ENCODE results near the gene LMF1. TPM values are rescaled to one million over a fixed set of nuclear protein-coding genes. Genes with fewer than 3 reads are reported as not detected.
"Not testable (repeated sequence)": the region's sequence is repeated elsewhere in the genome, so short reads cannot be mapped to it uniquely, and the experiment has no call there.

LMF1 gene
- total RNA-seq, 1 donor from 2014 or later, result 10.2 TPM

DNA sequence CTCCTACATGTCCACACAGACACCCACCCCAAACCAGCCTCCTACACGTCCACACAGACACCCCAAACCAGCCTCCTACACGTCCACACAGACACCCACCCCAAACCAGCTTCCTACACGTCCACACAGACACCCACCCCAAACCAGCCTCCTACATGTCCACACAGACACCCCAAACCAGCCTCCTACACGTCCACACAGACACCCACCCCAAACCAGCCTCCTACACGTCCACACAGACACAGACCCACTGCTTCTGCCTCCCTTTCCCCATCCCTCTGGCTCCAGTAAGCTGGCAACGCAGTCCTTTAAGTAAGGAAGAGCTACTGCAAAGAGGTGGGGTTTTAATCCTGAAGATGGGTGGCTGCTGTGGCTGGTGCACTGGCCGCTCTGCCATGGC, 17.0 kb downstream of the LMF1 start:
- FAIRE-seq; DNase-seq (ENCODE audit: low spot score in 2 of 2): not testable (repeated sequence)

- DNase-seq (ENCODE audit: low spot score in 2 of 2), result no peak
- no peak for FAIRE-seq
Measured at GRCh38 chr16:952321-952720, 18.5 kb downstream of the LMF1 start.

- DNase-seq (ENCODE audit: low spot score in 2 of 2) (no peak), FAIRE-seq (no peak)
Measured at GRCh38 chr16:951660-952301, 19.0 kb downstream of the LMF1 start.

- not testable (repeated sequence) for FAIRE-seq; DNase-seq (ENCODE audit: low spot score in 2 of 2)
Measured at GRCh38 chr16:950733-951573, 19.8 kb downstream of the LMF1 start.

DNA sequence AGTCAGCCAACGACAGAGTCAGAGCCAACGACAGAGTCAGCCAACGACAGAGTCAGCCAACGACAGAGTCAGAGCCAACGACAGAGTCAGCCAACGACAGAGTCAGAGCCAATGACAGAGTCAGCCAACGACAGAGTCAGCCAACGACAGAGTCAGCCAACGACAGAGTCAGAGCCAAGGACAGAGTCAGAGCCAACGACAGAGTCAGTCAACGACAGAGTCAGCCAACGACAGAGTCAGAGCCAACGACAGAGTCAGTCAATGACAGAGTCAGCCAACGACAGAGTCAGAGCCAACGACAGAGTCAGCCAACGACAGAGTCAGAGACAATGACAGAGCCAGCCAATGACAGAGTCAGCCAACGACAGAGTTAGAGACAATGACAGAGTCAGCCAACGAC, 22.0 kb downstream of the LMF1 start:
- not testable (repeated sequence) for FAIRE-seq; DNase-seq (ENCODE audit: low spot score in 2 of 2)

DNA sequence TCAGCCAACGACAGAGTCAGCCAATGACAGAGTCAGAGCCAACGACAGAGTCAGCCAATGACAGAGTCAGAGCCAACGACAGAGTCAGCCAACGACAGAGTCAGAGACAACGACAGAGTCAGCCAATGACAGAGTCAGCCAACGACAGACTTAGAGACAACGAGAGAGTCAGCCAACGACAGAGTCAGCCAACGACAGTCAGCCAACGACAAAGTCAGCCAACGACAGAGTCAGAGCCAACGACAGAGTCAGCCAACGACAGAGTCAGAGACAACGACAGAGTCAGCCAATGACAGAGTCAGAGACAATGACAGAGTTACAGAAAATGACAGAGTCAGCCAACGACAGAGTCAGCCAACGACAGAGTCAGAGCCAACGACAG, 22.9 kb downstream of the LMF1 start:
- FAIRE-seq; DNase-seq (ENCODE audit: low spot score in 2 of 2): not testable (repeated sequence)

DNA sequence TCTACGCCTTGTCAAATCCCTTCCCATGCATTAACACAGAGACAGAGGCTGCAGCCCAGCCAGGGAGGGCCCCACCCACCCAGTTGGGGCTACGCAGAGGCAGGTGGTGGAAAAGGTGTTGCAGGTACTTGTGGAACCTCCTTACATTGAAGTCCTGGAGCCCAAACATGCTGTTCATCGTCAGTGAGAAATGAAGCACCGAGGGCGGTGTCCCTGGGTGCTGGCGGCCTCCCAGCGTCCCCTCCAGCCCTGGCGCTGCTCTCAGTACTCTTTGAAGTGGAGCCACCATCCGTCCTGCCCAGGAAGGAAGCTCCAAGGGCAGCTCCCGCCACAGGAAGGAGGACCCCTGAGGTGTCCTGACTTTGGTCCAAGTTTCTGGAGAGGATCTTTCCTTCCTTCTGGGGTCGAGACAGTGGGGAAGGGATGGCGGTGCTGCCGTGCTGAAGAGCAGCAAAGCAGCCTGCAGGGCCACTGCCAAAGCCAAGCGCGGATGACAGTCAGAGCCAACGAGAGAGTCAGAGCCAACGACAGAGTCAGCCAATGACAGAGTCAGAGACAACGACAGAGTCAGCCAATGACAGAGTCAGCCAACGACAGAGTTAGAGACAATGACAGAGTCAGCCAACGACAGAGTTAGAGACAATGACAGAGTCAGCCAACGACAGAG, 23.4 kb downstream of the LMF1 start:
- no peak for DNase-seq (ENCODE audit: low spot score in 2 of 2)
- FAIRE-seq, result no peak

DNA sequence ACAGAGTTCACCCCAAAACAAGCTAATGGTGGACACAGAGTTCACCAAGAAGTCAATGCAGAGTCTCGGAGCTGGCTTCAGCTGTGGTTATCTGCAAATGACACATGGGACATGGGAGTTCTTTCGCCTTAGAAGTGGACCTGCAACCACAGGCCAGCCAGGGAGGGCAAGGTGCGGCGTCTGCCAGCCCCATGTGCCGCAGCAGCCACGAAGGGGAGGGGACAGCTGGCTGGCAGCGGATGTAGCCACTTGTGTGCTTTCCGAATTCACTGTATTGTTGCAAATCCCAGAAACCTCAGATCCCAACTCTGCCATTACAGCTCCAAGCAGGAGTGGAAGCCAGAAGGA, 24.8 kb downstream of the LMF1 start:
- DNase-seq (ENCODE audit: low spot score in 2 of 2) (no peak), FAIRE-seq (no peak)

- no peak for DNase-seq (ENCODE audit: low spot score in 2 of 2)
- FAIRE-seq, result no peak
Measured at GRCh38 chr16:945271-946047, 25.3 kb downstream of the LMF1 start.

- no peak for FAIRE-seq
- no peak for DNase-seq (ENCODE audit: low spot score in 2 of 2)
Measured at GRCh38 chr16:943971-944370, 26.8 kb downstream of the LMF1 start.

- no peak for FAIRE-seq
Measured at GRCh38 chr16:942436-943060, 28.2 kb downstream of the LMF1 start.

GRCh38 chr16:939941-940340, 30.8 kb downstream of the LMF1 start:
- FAIRE-seq (no peak), DNase-seq (ENCODE audit: low spot score in 2 of 2) (no peak)

More at GRCh38 chr16:942436-943060, 28.2 kb downstream of the LMF1 start:
- DNase-seq (ENCODE audit: low spot score in 2 of 2), result no peak

- FAIRE-seq (no peak), DNase-seq (ENCODE audit: low spot score in 2 of 2) (no peak)
Measured at GRCh38 chr16:939311-939710, 31.5 kb downstream of the LMF1 start.

- no peak for DNase-seq (ENCODE audit: low spot score in 2 of 2)
- FAIRE-seq, result no peak
Measured at GRCh38 chr16:938752-939151, 32.0 kb downstream of the LMF1 start.

DNA sequence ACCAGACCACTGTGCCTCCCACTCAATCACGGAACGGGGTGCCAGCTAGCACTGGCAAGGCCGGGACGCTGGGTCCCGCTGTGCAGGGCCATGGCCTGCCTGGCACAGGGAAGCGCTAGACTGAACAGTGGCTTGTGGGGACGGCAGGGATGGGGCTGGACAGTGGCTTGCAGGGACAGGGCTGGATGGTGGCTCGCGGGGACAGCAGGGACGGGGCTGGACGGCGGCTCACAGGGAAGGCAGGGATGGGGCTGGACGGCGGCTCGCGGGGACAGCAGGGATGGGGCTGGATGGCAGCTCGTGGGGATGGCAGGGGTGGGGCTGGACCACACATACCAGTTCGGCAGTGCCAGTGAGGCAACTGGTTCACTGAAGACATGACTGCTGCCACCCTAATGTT, 32.6 kb downstream of the LMF1 start:
- no peak for DNase-seq (ENCODE audit: low spot score in 2 of 2)
- FAIRE-seq, result no peak

DNA sequence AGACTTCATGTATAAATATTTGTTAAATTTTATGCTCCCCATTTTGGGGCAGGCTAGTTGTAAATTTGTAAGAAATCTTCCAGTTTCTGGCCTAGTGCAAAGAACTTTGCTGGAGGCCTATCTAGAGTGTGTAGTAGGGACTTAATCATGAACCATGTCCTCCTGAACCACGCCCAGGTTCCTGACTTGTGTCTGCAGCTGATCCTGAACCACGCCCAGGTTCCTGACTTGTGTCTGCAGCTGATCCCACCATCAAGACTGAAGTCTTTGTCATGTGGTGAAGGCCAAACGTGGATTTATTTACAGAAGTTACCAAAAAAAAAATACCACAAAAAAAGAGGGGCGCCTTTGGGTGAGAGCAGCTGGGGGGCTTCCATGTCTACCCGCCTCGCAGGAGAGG, 33.1 kb downstream of the LMF1 start:
- FAIRE-seq, result no peak
- no peak for DNase-seq (ENCODE audit: low spot score in 2 of 2)

DNA sequence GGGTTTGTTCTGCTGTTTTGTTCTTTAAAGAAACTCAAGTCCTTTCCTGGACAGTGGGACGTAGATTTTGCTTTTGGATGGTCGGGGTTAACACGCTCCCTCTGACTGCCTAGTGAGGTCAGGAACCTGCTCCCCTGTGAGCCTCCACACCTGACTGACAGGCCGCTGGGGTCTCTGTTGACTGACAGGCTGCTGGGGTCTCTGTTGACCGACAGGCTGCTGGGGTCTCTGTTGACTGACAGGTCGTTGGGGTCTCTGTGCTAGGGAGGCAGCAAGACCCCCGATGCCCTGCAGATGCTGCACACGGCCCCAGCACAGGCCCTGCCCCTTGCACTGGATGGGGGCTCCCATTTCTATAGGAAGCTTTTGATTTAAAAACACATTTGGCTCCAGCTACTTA, 33.5 kb downstream of the LMF1 start:
- DNase-seq (ENCODE audit: low spot score in 2 of 2), result no peak
- no peak for FAIRE-seq

DNA sequence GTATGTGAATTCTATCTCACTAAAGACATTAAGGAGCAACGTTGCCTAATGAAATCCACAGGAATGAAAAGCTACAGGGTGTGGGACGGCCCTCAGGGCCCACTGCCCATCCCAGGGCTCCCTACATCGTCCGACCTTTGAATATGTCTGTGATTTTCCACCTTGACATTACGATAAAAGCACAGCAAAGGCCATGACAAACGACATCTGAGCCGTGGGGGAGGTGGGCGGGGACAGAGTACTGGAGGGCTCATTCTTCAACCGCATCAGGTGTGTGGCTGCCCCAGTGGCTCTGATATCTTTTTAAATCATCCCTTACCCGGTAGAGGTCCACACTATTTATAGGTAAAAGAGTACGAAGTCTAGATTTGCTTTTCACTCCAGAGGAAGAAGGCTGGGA, 35.1 kb downstream of the LMF1 start:
- DNase-seq (ENCODE audit: low spot score in 2 of 2), result no peak
- no peak for FAIRE-seq

DNA sequence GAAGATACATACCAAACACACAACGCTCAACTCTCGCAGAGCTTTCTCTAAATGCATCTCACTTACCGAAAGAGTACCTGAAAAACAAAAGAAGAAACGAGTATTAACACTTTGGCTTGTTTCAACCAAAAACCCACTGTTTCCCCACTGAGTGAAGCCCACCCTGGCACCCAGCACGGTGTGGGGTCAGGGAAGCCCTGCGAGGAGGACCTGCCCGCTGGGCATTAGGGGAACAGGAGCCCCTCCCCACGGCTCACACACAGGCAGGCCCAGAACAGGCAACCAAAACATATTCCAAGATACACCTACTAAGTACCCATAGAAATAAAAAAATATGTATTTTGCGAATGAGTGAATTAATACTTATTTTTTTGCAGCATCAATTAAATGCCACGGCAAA, 36.6 kb downstream of the LMF1 start:
- DNase-seq (ENCODE audit: low spot score in 2 of 2) (no peak), FAIRE-seq (no peak)

DNA sequence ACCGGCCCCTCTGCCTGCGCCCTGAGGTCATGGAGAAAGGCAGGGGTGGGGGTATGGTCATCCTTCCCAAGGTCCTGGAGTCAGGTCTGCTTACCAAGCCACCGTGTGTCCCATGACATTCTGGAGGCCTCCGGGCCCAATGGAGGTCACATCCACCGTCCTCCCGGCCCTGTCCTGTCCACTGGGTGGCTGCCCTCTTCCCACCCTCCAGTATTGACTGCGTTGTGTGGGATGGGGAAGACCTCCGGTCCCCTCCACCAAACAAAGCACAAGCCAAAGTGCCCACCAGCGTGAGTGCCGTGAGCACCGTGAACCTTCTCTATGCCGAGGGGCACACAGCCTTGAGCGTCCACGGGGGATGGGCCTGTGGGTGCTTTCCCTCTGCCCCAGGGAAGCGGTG, 37.2 kb downstream of the LMF1 start:
- FAIRE-seq (no peak), DNase-seq (ENCODE audit: low spot score in 2 of 2) (no peak)

Data from frontal cortex (tissue), 4 donors.